ENCODE data around the gene PSMA5.
A peak's percentile ranks its signal among the peaks of the same experiment; 100 is the strongest.
"Not testable (repeated sequence)": the region's sequence is repeated elsewhere in the genome, so short reads cannot be mapped to it uniquely, and the experiment has no call there.

PSMA5 gene

DNA sequence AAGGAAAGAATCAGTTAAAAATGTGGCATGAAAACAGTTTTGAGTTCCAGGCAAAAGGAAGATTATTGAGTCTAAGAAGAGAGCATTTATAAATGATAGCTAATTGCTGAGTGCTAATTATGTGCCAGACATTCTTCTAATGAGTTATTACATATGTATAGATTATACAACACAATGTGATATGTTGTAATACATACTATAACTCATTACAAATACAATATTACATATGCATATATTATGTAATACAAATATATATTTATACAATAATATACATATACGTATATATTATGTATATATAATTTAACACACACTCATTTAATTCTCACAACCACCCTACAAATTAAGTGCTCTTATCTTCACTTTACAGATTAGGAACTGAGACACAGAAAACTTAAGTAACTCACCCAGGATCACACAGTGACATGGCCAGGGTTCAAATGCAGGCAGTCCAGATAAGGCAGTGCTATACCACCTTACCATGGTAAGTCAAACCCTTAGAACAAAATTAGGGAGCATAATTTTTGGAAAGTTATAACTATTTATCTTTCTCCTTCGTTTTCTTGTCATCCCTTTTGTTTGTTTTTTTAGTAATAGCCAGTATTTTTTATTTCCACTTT lies 32.5 kb downstream of the PSMA5 start:
- DNase-seq (ENCODE audit: insufficient read length, low spot score): no peak

GRCh38 chr1:109392788-109393616 lies 33.2 kb downstream of the PSMA5 start:
- FAIRE-seq: no peak
- no peak for DNase-seq (ENCODE audit: insufficient read length, low spot score)

More for the DNA sequence above, 32.5 kb downstream of the PSMA5 start:
- no peak for FAIRE-seq

DNA sequence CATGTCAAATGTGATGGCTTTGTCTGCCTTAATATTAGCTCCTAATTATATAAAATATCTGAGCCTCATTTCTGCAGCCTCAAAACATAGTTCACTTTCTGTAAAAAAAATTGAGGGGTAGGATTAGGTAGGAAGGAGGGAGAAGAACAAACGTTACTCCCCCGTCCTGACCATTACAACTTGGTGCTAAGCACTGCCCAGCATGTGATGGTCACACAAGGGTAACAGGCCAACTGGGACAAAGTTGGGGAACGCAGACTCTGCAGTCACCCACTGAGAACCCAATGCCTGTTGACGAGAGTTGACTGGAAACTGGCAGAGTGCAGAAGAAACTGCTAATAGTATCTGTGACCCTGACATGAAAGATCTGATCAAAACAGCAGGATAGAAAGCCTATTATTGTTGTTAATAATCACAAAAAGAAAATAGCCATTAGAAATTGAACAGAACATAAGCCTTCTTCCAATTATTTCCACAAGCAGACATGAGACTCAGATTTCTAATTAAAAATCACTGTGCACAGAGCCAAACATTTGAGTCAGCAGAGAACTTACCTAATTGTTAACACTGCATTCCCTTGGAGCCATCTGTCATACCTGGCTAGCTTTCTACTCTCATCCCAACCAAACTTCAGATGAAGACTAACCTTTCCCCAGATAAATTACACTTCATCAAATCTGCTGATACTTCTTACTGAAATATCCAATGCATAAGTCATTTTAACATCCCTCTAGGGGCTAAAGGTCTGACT lies 34.0 kb downstream of the PSMA5 start:
- FAIRE-seq: no peak
- no peak for DNase-seq (ENCODE audit: insufficient read length, low spot score)

DNA sequence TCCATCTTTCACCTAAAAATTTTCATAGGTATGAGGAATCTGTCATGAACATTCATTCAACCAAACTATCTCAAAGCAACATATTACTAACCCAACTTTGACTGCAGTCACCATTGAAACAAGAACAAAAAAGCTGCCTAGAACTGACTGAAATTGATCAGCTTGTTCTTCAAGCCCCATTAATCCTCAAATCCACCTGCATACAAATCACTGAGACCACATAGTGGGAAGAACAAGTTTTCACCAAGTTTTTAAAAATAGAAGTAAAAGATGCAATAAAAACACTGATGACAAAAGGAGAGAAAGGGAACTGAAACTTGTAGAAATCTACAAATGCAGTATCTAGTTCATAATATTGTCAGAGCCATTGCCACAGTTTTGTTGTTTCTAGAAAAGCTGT lies 34.6 kb downstream of the PSMA5 start:
- DNase-seq (ENCODE audit: insufficient read length, low spot score): no peak
- FAIRE-seq: peak; percentile 80

DNA sequence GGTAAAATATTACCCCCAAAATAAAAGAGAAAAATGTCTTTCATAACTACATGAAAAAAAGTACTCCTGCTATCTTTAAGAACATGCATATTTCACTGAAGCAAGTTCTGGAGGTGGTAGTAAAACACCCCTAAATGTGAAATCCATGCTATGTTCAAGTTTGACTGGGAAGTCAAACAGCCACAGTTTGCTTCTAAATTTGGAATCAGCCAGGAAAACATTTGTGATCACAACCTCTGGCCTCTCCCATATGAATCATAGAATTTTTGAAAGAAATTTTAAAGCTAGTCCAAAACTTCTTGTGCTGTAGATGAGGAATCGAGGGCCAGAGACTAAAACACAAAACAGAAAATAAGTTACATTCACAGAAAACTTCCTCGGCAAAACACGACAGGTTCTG lies 35.1 kb downstream of the PSMA5 start:
- no peak for DNase-seq (ENCODE audit: insufficient read length, low spot score)
- peak; percentile 42 for FAIRE-seq

DNA sequence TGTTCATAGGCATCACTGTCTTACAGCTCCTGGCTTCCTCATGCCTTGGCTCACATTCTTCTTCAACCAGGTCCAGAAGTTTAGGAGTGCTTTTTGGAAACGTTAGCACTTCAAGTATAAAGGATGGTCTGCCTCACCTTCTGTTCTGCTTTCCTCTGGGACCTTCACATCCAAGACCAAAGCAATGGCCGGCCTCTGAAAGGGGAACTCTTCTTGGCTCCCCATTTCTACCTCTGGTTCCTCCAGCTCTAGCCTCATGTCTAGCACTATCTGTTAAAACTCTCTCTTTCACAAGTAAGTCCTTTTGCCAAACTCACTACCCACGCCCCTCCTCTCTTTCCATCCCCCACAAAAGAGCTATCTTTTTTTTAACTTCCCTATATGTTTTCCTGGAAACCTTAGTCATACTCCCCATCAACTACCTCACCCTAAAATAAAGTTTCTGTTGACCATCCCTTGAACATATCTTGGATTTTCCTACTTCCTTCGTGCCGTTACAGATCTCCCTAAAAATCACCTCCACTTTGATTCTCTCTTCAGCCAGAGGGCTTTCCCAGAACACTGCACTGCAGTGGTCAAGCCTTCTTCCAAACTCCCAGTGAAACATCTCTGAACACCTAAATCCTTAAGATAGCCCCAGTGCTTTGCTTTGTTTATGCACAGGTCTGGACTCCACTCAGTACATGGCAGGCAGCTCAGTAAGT lies 36.5 kb downstream of the PSMA5 start:
- no peak for FAIRE-seq
- no peak for DNase-seq (ENCODE audit: insufficient read length, low spot score)

GRCh38 chr1:109388884-109389637 lies 37.2 kb downstream of the PSMA5 start:
- FAIRE-seq: no peak
- no peak for DNase-seq (ENCODE audit: insufficient read length, low spot score)

DNA sequence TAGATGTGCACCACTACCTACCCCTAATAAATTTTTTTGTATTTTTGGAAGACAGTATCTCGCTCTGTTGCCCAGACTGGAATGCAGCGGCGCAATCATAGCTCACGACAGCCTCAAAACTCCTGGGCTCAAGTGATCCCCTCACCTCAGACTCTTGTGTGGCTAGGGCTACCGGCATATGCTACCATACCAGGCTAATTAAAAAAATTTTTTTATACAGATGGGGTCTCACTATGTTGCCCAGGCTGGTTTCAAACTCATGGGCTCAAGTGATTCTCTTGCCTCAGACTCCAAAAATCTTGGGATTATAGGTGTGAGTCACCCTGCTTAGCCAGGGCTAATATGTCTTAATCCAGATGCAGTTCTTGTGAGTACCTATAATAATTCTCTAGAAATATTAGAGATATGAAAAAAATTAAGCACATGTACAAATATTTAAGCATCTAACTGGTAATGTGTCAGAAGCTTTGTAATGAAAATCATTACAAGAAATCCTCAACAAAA lies 38.0 kb downstream of the PSMA5 start:
- no peak for FAIRE-seq
- DNase-seq (ENCODE audit: insufficient read length, low spot score): no peak

DNA sequence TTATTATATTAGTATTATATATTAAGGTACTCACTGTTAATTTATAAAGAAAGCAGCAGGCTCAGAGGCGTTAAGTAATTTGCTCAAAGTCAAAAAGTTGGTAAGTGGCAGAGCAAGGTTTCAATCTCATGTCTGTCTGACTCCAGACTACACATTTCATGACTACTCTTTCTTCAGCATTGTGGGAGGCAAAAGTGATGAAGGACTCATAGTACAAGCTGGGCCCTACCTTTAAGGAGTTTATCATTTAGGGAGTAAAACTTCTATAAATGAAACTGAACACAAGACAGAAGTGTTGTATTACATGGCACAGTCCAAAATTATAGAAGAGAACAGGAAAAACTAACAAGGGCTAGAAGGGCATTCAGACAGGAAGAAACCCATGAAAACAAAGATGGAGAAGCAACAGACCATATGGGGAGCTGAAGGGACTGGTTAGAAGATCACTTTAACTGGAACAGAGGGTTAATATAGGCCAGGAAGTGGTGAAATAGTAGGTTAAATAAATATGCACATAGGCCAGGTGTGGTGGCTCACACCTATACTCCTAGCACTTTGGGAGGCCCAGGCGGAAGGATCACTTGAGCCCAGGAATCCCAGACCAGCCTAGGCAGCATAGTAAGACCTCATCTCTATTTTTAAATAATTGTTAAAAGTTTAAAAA lies 40.1 kb downstream of the PSMA5 start:
- no peak for FAIRE-seq
- no peak for DNase-seq (ENCODE audit: insufficient read length, low spot score)

GRCh38 chr1:109385417-109385816 lies 40.8 kb downstream of the PSMA5 start:
- FAIRE-seq: no peak
- DNase-seq (ENCODE audit: insufficient read length, low spot score): no peak

- FAIRE-seq (no peak), DNase-seq (ENCODE audit: insufficient read length, low spot score) (no peak)
Measured at GRCh38 chr1:109383854-109384253, 42.4 kb downstream of the PSMA5 start.

DNA sequence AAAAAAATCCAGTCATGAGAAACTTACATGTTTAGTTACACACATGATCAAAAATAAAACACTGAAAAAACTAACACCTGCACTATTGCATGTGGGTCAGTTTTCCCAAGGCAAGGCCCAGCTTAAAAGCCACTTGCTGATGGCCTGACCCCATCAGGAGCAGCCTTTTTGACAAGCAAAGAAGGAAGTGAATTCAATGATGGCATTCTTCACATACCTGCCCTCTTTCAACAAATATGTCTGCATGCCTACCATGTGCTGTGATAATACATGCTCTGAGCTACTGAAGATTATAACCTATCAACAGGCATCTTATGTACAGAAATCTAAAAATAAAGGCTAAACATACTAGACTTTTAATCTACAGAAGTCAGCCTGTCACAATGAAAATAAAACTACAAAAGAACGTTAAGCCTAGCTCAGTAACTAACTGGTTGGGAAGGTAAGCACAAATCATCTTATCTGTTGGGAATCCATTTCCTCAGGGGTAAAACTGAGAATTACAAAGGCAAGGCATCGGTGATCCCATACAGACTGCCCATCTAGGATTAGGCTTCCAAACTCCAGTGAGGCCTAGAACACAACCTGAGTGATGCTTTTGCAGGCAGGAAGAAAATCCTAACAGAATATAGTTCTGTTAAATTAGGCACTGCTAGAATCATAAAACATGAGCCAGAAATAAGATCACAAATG lies 43.0 kb downstream of the PSMA5 start:
- FAIRE-seq (no peak), DNase-seq (ENCODE audit: insufficient read length, low spot score) (no peak)

DNA sequence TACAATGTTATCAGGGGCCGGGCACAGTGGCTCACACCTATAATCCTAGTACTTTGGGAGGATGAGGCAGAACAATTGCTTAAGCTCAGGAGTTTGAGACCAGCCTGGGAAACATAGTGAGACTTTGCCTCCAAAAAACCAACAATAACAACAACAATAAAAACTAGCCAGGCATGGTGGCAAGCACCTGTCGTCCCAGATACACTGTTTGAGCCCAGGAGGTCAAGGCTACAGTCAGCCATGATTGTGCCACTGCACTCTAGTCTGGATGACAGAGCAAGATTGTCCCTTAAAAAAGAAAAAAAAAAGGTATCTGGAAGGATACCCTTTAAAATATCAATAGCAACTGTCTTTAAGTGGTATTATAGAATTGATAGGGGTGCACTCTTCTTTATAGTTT lies 44.7 kb downstream of the PSMA5 start:
- DNase-seq (ENCODE audit: insufficient read length, low spot score) (no peak), FAIRE-seq (no peak)

- FAIRE-seq (no peak), DNase-seq (ENCODE audit: insufficient read length, low spot score) (no peak)
Measured at GRCh38 chr1:109379907-109380306, 46.3 kb downstream of the PSMA5 start.

- no peak for DNase-seq (ENCODE audit: insufficient read length, low spot score)
- no peak for FAIRE-seq
Measured at GRCh38 chr1:109379422-109379821, 46.8 kb downstream of the PSMA5 start.

GRCh38 chr1:109377698-109378097 lies 48.5 kb downstream of the PSMA5 start:
- FAIRE-seq (no peak), DNase-seq (ENCODE audit: insufficient read length, low spot score) (no peak)

- not testable (repeated sequence) for DNase-seq (ENCODE audit: insufficient read length, low spot score); FAIRE-seq
Measured at GRCh38 chr1:109373696-109374095, 52.6 kb downstream of the PSMA5 start.

DNA sequence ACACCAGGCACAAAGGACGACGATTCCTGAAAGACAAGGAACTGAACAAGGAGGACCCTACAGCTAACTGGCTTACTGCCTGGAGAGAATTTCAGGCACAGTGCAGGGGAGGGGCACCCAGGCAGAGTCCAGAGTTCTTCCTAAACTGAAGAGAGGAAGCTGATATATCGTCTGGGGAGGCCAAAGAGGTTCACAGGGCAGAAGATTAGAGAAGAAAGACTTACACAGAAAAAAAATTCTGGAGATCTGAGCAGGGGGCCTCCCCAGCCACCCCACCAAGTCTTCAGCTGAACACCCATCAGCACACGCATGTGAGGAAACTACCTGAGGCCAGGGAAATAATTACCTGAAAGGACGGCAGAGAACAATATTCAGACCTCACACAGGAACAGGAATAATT lies 53.1 kb downstream of the PSMA5 start:
- DNase-seq (ENCODE audit: insufficient read length, low spot score): no peak
- FAIRE-seq: no peak

GRCh38 chr1:109372281-109372680 lies 54.0 kb downstream of the PSMA5 start:
- FAIRE-seq: no peak

More at GRCh38 chr1:109372281-109372680, 54.0 kb downstream of the PSMA5 start:
- no peak for DNase-seq (ENCODE audit: insufficient read length, low spot score)
